GM23248 (cell line): ENCODE data around the gene RAD50. TPM values are rescaled to one million over a fixed set of nuclear protein-coding genes. Genes with fewer than 3 reads are reported as not detected.

ENCODE experiments used
- DNase-seq: peaks from one replicate; pipeline ENCODE4 v3.0.0-alpha.2; 2015
- H2AFZ ChIP-seq: fragments of 200-600 bp; sonication (generic); 2 replicates; pipeline ENCODE4 v1.6.1; 2016; ENCODE audit warnings: antibody characterized with exemption
- H3F3A ChIP-seq: fragments of 200-600 bp; sonication (generic); 2 replicates; pipeline ENCODE4 v1.6.1; 2016; ENCODE audit warnings: mild to moderate bottlenecking, antibody characterized with exemption, mixed run types; ENCODE audit not compliant: insufficient read depth
- H3K27ac ChIP-seq: fragments of 200-600 bp; sonication (generic); 2 replicates; pipeline ENCODE4 v1.5.1; 2016; ENCODE audit warnings: mild to moderate bottlenecking
- H3K27me3 ChIP-seq: fragments of 200-600 bp; sonication (generic); replicated peaks from 2 replicates; pipeline ENCODE4 v1.6.1; 2016; ENCODE audit warnings: mild to moderate bottlenecking; ENCODE audit not compliant: insufficient read depth
- H3K36me3 ChIP-seq: fragments of 200-600 bp; sonication (generic); 2 replicates; pipeline ENCODE4 v1.6.1; 2016; ENCODE audit warnings: low read depth, mild to moderate bottlenecking
- H3K4me1 ChIP-seq: fragments of 200-600 bp; sonication (generic); 2 replicates; pipeline ENCODE4 v1.6.1; 2016; ENCODE audit warnings: mild to moderate bottlenecking; ENCODE audit not compliant: insufficient read depth
- H3K4me2 ChIP-seq: fragments of 200-600 bp; sonication (generic); one replicate; pipeline ENCODE4 v1.6.1; 2016; ENCODE audit warnings: mild to moderate bottlenecking; ENCODE audit not compliant: unreplicated experiment
- H3K4me3 ChIP-seq: fragments of 200-600 bp; sonication (generic); 2 replicates; pipeline ENCODE4 v1.5.1; 2016; ENCODE audit warnings: mild to moderate bottlenecking
- H3K79me2 ChIP-seq: fragments of 200-600 bp; sonication (generic); 2 replicates; pipeline ENCODE4 v1.6.1; 2016; ENCODE audit warnings: mild to moderate bottlenecking; ENCODE audit not compliant: insufficient read depth
- H3K9ac ChIP-seq: fragments of 200-600 bp; sonication (generic); 2 replicates; pipeline ENCODE4 v1.6.1; 2016; ENCODE audit warnings: mild to moderate bottlenecking
- H3K9me2 ChIP-seq: fragments of 200-600 bp; sonication (generic); 2 replicates; pipeline ENCODE4 v1.6.1; 2016; ENCODE audit warnings: mixed run types, mild to moderate bottlenecking, moderate library complexity; ENCODE audit not compliant: insufficient read depth
- H3K9me3 ChIP-seq: fragments of 200-600 bp; sonication (generic); one replicate; pipeline ENCODE4 v1.6.1; 2017; ENCODE audit warnings: low read depth
- H4K20me1 ChIP-seq: fragments of 200-600 bp; sonication (generic); 2 replicates; pipeline ENCODE4 v1.6.0; 2016; ENCODE audit not compliant: insufficient read depth
- EZH2 ChIP-seq: fragments of 200-600 bp; sonication (generic); IDR thresholded peaks from 2 replicates; pipeline ENCODE4 v1.6.1; 2018; ENCODE audit warnings: antibody characterized with exemption, mild to moderate bottlenecking; ENCODE audit not compliant: insufficient read depth, poor library complexity, severe bottlenecking
- EZH2phosphoT487 ChIP-seq: fragments of 200-600 bp; sonication (generic); IDR thresholded peaks from 2 replicates; pipeline ENCODE4 v1.6.1; 2018; ENCODE audit warnings: antibody characterized with exemption, moderate library complexity, mild to moderate bottlenecking, low read depth; ENCODE audit not compliant: insufficient read depth
- WGBS, 2 experiments: methylation state at CpG; one replicate each; pipeline ENCODE4 v1.1.6; 2015 to 2017; ENCODE audit warnings: low lambda C conversion rate in 2 of 2, low coverage in 1 of 2; ENCODE audit errors: missing lambda C conversion rate in 2 of 2; 5-methylcytosine and 5-hydroxymethylcytosine counted together
- in situ Hi-C: fragments of 300-500 bp; cut with MboI; formaldehyde crosslinking; loops from 2 replicates; pipeline ENCODE4 v1.15.0; 2020
- polyA plus RNA-seq: library from polyadenylated mRNA; unstranded; fragments of >200 nt; fragmentation: Nextera tagmentation; extraction: Ambion mirVana; gene quantifications from 2 replicates; pipeline ENCODE4 v1.2.1, GENCODE V29; 2016
- total RNA-seq: library from RNA; depleted of rRNA; stranded (reverse); fragments of >200 nt; shearing (Covaris generic); gene quantifications from 2 replicates; pipeline ENCODE4 v1.2.3, GENCODE V29; 2014

RAD50 gene
- total and polyA plus RNA-seq, 2 experiments from 2014 or later, result 17.7 to 44.0 TPM

DNA sequence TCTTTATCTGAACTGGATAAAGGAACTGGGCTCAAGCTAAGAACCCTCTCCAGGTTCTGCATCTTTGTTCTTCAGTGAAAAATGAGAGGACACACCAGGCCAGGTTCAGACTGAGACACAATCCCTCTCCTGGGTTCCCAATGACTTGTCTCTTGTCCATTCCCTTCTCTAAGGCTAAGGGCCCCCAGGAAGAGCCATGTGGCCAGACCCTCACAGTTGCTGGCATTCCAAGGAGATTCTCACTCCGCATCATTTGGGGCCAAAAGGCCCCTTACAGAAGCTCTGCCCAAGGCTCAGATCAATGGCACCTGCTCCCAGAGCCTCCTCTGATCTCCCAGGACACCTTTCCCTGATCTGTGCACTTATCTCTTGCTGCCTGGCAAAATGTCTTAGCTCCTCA, 122.0 kb downstream of the RAD50 start:
- no peak overlapping the region for H2AFZ ChIP-seq
- peaks cover 33% of the 10 kb centered on the region for H3F3A ChIP-seq
- no peak overlapping the region for H3K9ac ChIP-seq
- no peak overlapping the region for H3K4me2 ChIP-seq
- no peak overlapping the region for H3K4me3 ChIP-seq
- H3K27me3 ChIP-seq, result no peaks in the 10 kb centered on the region
- no peak for TF ChIP-seq EZH2
- no peak for TF ChIP-seq EZH2phosphoT487
- DNase-seq, result no peak
- H3K9me2 ChIP-seq, result no peaks in the 10 kb centered on the region
- H3K27ac ChIP-seq, result no peak overlapping the region
- WGBS, 2 experiments, result 94 to 100% methylated on average over 1 of the region's 1 CpG
- H3K4me1 ChIP-seq, result peaks cover 31% of the 10 kb centered on the region
- H4K20me1 ChIP-seq, result no peaks in the 10 kb centered on the region
- no peaks in the 10 kb centered on the region for H3K9me3 ChIP-seq
- no peaks in the 10 kb centered on the region for H3K79me2 ChIP-seq
- no peaks in the 10 kb centered on the region for H3K36me3 ChIP-seq
- in situ Hi-C loops, result no loop called here

DNA sequence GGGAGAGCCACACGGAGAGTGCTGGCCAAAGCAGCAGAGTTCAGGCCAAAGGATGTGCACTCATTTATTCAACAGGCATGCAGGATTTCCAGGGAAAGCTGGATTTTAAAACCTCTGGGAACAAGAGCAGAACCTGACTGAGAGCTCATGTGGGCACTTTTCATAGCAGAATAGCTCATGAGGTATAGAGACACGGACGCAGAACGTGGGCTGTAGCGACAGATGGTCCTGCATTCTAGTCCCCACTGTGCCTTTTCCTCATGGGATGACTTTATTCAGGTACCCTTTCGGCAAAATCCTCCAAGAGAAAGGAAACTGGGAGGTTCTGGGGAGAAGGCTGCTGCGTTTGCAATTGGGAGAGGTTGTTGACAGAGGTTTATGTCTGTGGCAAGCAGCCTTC, 122.4 kb downstream of the RAD50 start:
- Histone ChIP-seq H3K4me1 (peaks cover 26% of the 10 kb centered on the region), H3F3A (peaks cover 28% of the 10 kb centered on the region), H3K27me3 (no peaks in the 10 kb centered on the region), H3K27ac (no peak overlapping the region), H3K79me2 (no peaks in the 10 kb centered on the region), H3K4me2 (no peak overlapping the region), H3K9me3 (no peaks in the 10 kb centered on the region), H3K9ac (no peak overlapping the region), H3K9me2 (no peaks in the 10 kb centered on the region), H3K36me3 (no peaks in the 10 kb centered on the region), H4K20me1 (no peaks in the 10 kb centered on the region), H2AFZ (no peak overlapping the region), H3K4me3 (no peak overlapping the region)
- WGBS, 2 experiments, result 87 to 90% methylated on average over 7 of the region's 7 CpGs
- no peak for DNase-seq
- TF ChIP-seq EZH2phosphoT487 (no peak), EZH2 (no peak)
- in situ Hi-C loops, result no loop called here

DNA sequence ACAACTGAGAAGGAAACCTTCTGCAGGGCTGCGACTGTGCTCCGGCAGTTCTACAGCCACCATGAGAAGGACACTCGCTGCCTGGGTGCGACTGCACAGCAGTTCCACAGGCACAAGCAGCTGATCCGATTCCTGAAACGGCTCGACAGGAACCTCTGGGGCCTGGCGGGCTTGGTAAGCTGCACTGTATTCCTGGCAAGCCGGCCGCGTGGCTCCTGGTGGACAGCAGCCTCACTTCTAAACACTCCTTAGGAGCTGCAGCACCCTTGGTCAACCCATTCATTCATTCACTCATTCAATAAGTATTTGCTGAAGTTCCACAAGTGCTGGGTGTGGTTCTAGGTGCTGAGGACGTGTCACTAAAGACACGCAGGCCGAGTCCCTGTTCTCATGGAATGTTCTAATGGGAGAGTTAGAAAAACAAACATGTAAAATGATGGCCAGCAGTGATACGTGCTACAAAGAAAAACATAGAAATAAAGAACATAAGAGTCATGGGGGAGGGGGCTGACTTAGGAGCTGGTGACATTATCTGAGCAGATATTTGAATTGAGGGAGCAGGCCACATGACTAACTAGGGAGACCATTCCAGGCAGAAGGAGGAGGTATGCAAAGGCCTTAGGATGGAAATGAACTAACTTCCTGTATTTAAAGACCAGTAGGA, 123.1 kb downstream of the RAD50 start:
- Histone ChIP-seq H3K4me1 (peaks cover 26% of the 10 kb centered on the region), H3K4me3 (no peak overlapping the region), H2AFZ (no peak overlapping the region), H3K79me2 (no peaks in the 10 kb centered on the region), H3F3A (peaks cover 22% of the 10 kb centered on the region), H4K20me1 (no peaks in the 10 kb centered on the region), H3K27ac (no peak overlapping the region), H3K36me3 (no peaks in the 10 kb centered on the region), H3K4me2 (no peak overlapping the region), H3K9me3 (no peaks in the 10 kb centered on the region), H3K9me2 (no peaks in the 10 kb centered on the region), H3K27me3 (no peaks in the 10 kb centered on the region), H3K9ac (no peak overlapping the region)
- TF ChIP-seq EZH2 (no peak), EZH2phosphoT487 (no peak)
- no peak for DNase-seq
- WGBS, 2 experiments, result 94 to 97% methylated on average over 15 of the region's 15 CpGs
- in situ Hi-C loops, result no loop called here

DNA sequence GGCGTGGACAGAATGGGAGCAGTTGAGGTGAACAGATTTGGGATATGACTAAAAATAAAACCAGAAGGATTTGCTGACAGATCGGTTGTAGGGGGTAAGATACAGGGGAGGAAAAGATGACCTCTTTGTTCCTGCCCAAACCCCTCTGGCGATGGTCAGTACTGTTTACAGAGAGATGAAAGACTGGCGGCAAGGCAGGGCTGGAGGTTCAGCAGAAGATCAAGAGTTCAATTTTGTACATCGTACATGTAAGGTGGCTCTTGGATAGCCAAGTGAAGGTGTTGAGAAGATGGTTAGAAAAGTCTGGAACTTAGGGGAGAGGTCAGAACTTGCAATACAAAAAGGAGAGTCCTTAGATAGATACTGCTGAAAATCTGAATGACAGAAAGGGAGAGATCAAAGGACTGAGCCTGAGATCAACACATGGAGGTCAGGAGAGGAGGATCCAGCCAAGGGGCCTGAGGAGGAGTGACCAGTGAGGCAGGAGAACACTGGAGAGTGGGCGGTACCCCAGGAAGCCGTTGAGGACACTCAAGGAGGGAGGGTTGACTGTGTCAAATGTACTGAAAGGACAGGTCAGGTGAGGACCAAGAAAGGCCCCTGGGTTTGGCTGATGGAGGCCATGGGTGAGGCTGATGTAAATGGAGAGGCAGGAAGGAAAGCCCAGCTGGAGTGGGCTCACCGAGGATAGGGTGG, 124.2 kb downstream of the RAD50 start:
- Histone ChIP-seq H3F3A (peaks cover 11% of the 10 kb centered on the region), H3K9ac (no peak overlapping the region), H4K20me1 (no peaks in the 10 kb centered on the region), H3K4me3 (no peak overlapping the region), H3K27me3 (no peaks in the 10 kb centered on the region), H3K4me2 (no peak overlapping the region), H3K27ac (no peak overlapping the region), H2AFZ (no peak overlapping the region), H3K79me2 (no peaks in the 10 kb centered on the region), H3K9me3 (no peaks in the 10 kb centered on the region), H3K9me2 (no peaks in the 10 kb centered on the region), H3K36me3 (no peaks in the 10 kb centered on the region), H3K4me1 (peaks cover 24% of the 10 kb centered on the region)
- WGBS, 2 experiments, result 86 to 91% methylated on average over 8 of the region's 8 CpGs
- no peak for DNase-seq
- in situ Hi-C loops, result no loop called here
- TF ChIP-seq EZH2, result no peak
- TF ChIP-seq EZH2phosphoT487, result no peak
